ENCODE measurements around the gene PARP4.
A peak's percentile ranks its signal among the peaks of the same experiment; 100 is the strongest.
"Not testable (repeated sequence)": the region's sequence is repeated elsewhere in the genome, so short reads cannot be mapped to it uniquely, and the experiment has no call there.

Gene PARP4

DNA sequence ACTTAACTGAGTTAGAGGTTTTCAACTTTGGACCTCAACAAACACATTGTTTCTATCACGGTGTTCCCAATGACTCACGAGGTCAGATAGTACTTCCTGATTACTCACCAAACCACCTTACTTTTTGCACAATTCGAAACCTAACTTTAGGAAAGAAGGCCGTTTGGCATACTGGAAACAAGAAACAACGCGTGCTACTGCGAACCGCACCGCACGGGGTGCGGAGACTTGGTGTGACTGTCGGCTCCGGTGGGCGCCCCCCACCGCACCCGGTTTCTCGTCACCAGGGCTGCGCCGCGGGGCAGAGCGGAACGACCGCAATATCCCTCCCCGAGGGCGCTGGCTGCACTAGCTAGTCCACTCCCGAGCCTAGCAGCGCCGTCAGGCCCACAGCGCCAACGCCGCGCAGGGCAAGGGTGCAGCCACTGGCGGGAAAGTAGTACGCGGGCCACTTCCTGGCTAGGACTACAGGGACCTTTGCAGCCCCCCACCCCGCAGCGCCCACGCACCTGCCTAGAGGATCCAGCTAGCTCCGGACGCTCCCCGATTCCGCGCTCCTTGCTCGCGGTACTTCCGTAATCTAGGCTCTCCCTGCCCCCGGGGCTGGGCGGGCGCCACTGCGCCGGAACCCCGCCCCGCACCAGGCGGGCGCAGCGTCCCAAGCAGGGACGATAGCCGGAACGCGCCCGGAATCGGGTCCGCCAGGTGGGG is at the start of gene PARP4:
Gene PARP4 (minus strand): TSS at position 582 of the 711 bp plus-strand sequence. CDS start 9,002 bp downstream, outside the sequence.
- DNase-seq (ENCODE audit: low read depth in 2 of 2) = peak; percentile 14 to 56

DNA sequence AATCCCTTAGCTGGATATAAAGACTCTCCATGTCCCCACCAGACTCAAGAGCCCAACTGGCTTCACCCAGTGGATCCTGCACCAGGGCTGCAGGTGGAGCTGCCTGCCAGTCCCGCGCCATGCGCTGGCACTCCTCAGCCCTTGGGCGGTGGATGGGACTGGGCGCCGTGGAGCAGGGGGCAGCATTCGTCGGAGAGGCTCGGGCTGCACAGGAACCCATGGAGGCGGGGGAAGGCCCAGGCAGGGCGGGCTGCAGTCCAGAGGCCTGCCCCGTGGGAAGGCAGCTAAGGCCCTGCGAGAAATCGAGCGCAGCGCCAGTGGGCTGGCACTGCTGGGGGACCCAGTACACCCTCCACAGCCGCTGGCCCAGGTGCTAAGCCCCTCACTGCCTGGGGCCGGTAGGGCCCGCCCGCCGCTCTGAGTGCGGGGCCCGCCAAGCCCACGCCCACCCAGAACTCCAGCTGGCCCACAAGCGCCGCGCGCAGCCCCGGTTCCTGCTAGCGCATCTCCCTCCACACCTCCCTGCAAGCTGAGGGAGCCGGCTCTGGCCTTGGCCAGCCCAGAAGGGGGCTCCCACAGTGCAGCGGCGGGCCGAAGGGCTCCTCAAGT is 48.1 kb upstream of the PARP4 start:
- not testable (repeated sequence) for DNase-seq (ENCODE audit: low read depth in 2 of 2)

DNA sequence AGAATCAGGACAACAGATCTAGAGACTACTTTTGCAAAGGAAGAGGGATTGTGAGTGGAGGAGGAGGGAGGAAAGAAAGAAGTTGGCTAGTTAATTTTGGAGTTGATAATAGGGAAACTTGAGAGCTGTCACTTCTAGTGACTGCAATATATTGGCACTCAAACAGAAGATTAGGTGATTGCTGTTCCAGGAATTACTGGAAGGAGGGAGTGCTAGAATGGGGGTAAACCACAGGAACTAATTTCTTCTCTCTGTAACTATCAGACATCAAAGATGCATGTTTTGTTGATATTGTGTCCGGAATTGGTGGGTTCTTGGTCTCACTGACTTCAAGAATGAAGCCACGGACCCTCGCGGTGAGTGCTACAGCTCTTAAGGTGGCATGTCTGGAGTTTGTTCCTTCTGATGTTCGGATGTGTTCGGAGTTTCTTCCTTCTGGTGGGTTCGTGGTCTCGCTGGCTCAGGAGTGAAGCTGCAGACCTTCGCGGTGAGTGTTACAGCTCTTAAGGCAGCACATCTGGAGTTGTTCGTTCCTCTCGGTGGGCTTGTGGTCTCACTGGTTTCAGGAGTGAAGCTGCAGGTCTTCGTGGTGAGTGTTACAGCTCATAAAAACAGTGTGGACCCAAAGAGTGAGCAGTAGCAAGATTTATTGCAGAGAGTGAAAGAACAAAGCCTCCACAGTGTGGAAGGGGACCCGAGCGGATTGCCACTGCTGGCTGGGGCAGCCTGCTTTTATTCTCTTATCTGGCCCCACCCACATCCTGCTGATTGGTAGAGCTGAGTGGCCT is 47.0 kb upstream of the PARP4 start:
- not testable (repeated sequence) for DNase-seq (ENCODE audit: low read depth in 2 of 2)

- DNase-seq (ENCODE audit: low read depth in 2 of 2) = no peak
Measured at GRCh38 chr13:24557081-24557480, 44.5 kb upstream of the PARP4 start.

GRCh38 chr13:24553892-24554291 is 41.3 kb upstream of the PARP4 start:
- DNase-seq (ENCODE audit: low read depth in 2 of 2) = not testable (repeated sequence)

- not testable (repeated sequence) for DNase-seq (ENCODE audit: low read depth in 2 of 2)
Measured at GRCh38 chr13:24541476-24542352, 29.1 kb upstream of the PARP4 start.

DNA sequence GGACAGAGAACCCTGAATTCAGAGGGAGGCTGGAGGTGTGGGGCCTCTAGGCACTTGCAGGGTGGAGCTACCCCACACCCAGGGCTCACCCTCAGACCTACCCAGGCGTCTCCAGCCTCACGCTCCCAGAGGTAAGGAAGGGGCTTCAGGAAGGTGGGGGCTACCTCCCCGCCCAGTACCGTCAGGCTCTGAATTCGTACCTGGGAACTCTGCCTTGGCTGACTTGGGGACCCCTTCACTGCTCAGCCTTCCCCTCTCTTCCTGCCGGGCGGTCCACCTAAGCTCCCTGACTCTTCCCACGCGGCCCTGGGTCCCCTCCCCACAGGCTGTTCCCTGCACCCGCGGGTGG is 28.5 kb upstream of the PARP4 start:
- DNase-seq (ENCODE audit: low read depth in 2 of 2) = no peak

DNA sequence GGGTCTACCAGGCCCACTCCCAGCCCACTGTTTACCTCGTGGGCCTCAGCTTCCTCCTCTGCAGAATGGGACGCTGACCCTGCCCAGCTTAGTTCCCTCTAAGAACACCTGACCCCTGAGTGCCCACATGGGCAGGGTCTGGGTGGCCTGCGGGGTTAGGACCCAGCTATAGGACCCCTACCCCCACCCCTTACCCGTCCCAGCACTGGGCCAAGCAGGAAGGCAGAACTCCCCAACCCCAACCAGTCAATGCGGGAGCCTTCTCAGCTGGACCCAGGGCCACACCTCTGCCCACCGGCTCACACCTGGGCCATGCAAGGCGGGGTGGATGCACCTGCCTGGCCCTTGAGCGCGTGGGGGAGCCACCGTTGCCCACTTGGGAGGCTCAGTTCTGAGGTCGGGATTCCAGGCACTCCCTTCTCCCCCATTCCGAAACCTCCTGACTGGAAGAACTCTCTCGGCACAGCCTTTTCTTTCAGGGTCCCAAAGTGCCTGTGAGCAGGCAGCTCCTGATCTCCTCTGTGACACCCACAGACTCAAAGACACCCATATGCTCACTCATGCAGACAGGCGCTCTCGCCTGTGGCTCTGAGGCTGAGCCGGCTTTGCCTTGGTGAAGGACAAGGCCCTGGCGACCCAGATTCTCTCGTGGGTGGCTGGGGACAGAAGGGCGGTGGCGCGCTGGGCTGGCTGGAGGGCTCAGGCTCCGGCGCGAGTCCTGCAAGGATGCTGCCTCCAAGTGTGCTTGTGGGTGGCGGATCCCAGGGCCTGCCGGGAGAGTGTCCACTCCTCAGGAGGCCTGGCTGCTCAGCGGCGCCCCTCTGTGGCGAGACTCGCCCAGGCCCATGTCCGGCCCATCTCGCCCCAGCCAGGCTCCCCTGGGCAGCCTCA is 27.9 kb upstream of the PARP4 start:
- no peak for DNase-seq (ENCODE audit: low read depth in 2 of 2)

GRCh38 chr13:24539500-24540165 is 27.1 kb upstream of the PARP4 start:
- no peak for DNase-seq (ENCODE audit: low read depth in 2 of 2)

- DNase-seq (ENCODE audit: low read depth in 2 of 2) = no peak
Measured at GRCh38 chr13:24529478-24529877, 16.9 kb upstream of the PARP4 start.

GRCh38 chr13:24528816-24529398 is 16.3 kb upstream of the PARP4 start:
- DNase-seq (ENCODE audit: low read depth in 2 of 2) = no peak

- DNase-seq (ENCODE audit: low read depth in 2 of 2) = no peak
Measured at GRCh38 chr13:24527266-24527775, 14.7 kb upstream of the PARP4 start.

DNA sequence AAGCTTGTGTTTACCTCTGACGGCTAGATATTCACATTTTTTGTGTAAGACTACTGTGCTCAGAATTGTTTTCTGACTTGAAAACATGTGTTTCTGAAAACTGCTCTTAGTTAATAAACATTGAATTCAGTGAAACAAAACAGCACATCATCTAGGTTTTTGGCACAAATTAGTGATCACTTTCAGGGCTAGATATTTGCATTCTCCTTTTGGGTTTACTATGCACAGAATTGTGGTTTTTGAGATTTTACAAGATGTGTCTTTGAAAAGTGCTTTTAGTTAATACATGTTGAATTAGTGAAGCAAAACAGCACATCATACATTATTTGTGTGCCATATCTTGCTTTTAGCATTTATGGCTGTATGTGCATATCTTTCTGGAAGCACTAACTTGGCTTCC is 8.2 kb upstream of the PARP4 start:
- no peak for DNase-seq (ENCODE audit: low read depth in 2 of 2)

- no peak for DNase-seq (ENCODE audit: low read depth in 2 of 2)
Measured at GRCh38 chr13:24516919-24517318, 4.3 kb upstream of the PARP4 start.

GRCh38 chr13:24512908-24513213 is 283 bp upstream of the PARP4 start:
- DNase-seq (ENCODE audit: low read depth in 2 of 2) = no peak

DNA sequence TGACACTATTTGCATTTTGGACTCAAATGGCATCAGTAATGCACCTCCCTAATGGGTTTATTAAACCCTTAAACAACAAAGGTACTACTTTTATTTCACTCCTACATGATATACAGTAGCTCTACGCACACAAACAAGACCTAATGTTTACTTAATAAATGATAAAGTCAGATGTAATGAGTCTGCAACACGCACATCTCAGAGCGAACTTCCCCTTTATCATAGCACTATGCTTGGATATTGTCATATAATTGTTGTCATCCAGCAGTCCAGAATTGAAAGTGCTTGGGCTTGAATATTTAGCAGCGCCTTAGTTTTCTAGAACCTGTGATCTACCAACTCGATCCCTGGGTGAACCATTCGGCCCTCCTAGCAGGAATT is 772 bp downstream of the PARP4 start:
- no peak for DNase-seq (ENCODE audit: low read depth in 2 of 2)

GRCh38 chr13:24511019-24511815 is 1.4 kb downstream of the PARP4 start:
- peak; percentile 48 to 51 for DNase-seq (ENCODE audit: low read depth in 2 of 2)

- DNase-seq (ENCODE audit: low read depth in 2 of 2) = no peak
Measured at GRCh38 chr13:24506698-24507335, 5.8 kb downstream of the PARP4 start.

DNA sequence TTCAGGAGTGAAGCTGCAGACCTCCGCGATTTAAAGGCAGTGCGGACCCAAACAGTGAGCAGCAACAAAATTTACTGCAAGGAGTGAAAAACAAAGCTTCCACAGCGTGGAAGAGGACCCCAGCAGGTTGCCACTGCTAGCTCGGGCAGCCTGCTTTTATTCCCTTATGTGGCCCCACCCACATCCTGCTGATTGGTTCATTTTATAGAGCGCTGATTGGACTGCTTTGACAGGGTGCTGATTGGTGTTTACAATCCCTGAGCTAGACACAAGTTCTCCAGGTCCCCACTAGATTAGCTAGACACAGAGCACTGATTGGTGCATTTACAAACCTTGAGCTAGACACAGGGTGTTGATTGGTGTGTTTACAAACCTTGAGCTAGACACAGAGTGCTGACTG is 6.3 kb downstream of the PARP4 start:
- not testable (repeated sequence) for DNase-seq (ENCODE audit: low read depth in 2 of 2)

Measured in stimulated activated CD8-positive, alpha-beta memory T cell treated with anti-CD3 and anti-CD28 coated beads, Interleukin-7, amount 100 ng/mL, for 4 hours (primary cell).